SK-N-SH treated with all-trans-retinoic acid at 6 μM for 48 hours (cell line): Measurements from ENCODE around the gene LAMA5.

Source experiments
- ATAC-seq: fragments of 200-7000 bp; cut with Tn5 transposase; 3 replicates; pipeline ENCODE4 v1.9.1; 2020; ENCODE audit warnings: mild to moderate bottlenecking, moderate library complexity
- ARNTL ChIP-seq: fragments of 450-650 bp; formaldehyde crosslinking; IDR thresholded peaks from 2 replicates; pipeline ENCODE4 v1.5.0; 2020; ENCODE audit warnings: low read depth, mild to moderate bottlenecking, moderate library complexity, borderline replicate concordance
- BACH2 ChIP-seq: fragments of 250-450 bp; sonication (Bioruptor Pico); IDR thresholded peaks from 2 replicates; pipeline ENCODE4 v1.9.0; 2021; ENCODE audit warnings: mild to moderate bottlenecking, borderline replicate concordance
- CSDC2 ChIP-seq: fragments of 250-450 bp; sonication (Bioruptor Pico); IDR thresholded peaks from 2 replicates; pipeline ENCODE4 v1.5.0; 2020; ENCODE audit warnings: mild to moderate bottlenecking, moderate library complexity
- ESRRG ChIP-seq: fragments of 250-450 bp; sonication (Bioruptor Pico); IDR thresholded peaks from 2 replicates; pipeline ENCODE4 v1.6.1; 2021; ENCODE audit warnings: mild to moderate bottlenecking
- GLIS3 ChIP-seq: fragments of 250-450 bp; sonication (Bioruptor Pico); IDR thresholded peaks from 2 replicates; pipeline ENCODE4 v1.5.0; 2020; ENCODE audit warnings: mild to moderate bottlenecking, moderate library complexity
- ISL1 ChIP-seq: fragments of 250-450 bp; sonication (Bioruptor Pico); IDR thresholded peaks from 2 replicates; pipeline ENCODE4 v2.1.2; 2022; ENCODE audit warnings: mild to moderate bottlenecking, moderate library complexity
- OSR1 ChIP-seq: fragments of 250-450 bp; sonication (Bioruptor Pico); IDR thresholded peaks from 2 replicates; pipeline ENCODE4 v1.8.0; 2022; ENCODE audit warnings: moderate library complexity, mild to moderate bottlenecking, inconsistent platforms
- PPARA ChIP-seq: fragments of 250-450 bp; sonication (Bioruptor Pico); IDR thresholded peaks from 2 replicates; pipeline ENCODE4 v1.5.0; 2020; ENCODE audit warnings: mild to moderate bottlenecking, borderline replicate concordance
- SNAI2 ChIP-seq: fragments of 250-450 bp; sonication (Bioruptor Pico); IDR thresholded peaks from 2 replicates; pipeline ENCODE4 v1.5.0; 2020; ENCODE audit warnings: mild to moderate bottlenecking, moderate library complexity
- TCF4 ChIP-seq: fragments of 250-450 bp; sonication (Bioruptor Pico); IDR thresholded peaks from 2 replicates; pipeline ENCODE4 v1.8.0; 2021; ENCODE audit warnings: mild to moderate bottlenecking, moderate library complexity, borderline replicate concordance
- ZFP3 ChIP-seq: fragments of 250-450 bp; sonication (Bioruptor Pico); IDR thresholded peaks from 2 replicates; pipeline ENCODE4 v1.5.0; 2020; ENCODE audit warnings: mild to moderate bottlenecking, moderate library complexity
- ZNF565 ChIP-seq: fragments of 450-650 bp; formaldehyde crosslinking; conservative IDR thresholded peaks from 2 replicates; pipeline ENCODE4 v1.5.0; 2020; ENCODE audit warnings: low read depth, mild to moderate bottlenecking, moderate library complexity
- ZNF70 ChIP-seq: fragments of 450-650 bp; formaldehyde crosslinking; IDR thresholded peaks from 2 replicates; pipeline ENCODE4 v1.5.0; 2020; ENCODE audit warnings: mild to moderate bottlenecking, moderate library complexity
- ZNF8 ChIP-seq: fragments of 450-650 bp; formaldehyde crosslinking; IDR thresholded peaks from 2 replicates; pipeline ENCODE4 v1.5.0; 2020; ENCODE audit warnings: mild to moderate bottlenecking, moderate library complexity
- TF ChIP-seq, protein P1 (sequence below): fragments of 250-450 bp; sonication (Bioruptor Pico); IDR thresholded peaks from 2 replicates; pipeline ENCODE4 v1.5.0; 2020; ENCODE audit warnings: mild to moderate bottlenecking, moderate library complexity
- TF ChIP-seq, protein P2 (sequence below): fragments of 250-450 bp; sonication (Bioruptor Pico); IDR thresholded peaks from 2 replicates; pipeline ENCODE4 v1.8.0; 2021; ENCODE audit warnings: low read depth, mild to moderate bottlenecking, moderate library complexity, borderline replicate concordance
- TF ChIP-seq, protein P3 (sequence below): fragments of 250-450 bp; sonication (Bioruptor Pico); IDR thresholded peaks from 2 replicates; pipeline ENCODE4 v1.5.1; 2020; ENCODE audit warnings: low read depth, mild to moderate bottlenecking, moderate library complexity
- TF ChIP-seq, protein P4 (sequence below): fragments of 250-450 bp; sonication (Bioruptor Pico); IDR thresholded peaks from 2 replicates; pipeline ENCODE4 v1.8.0; 2020; ENCODE audit warnings: mild to moderate bottlenecking, moderate library complexity, borderline replicate concordance
- TF ChIP-seq, protein P5 (sequence below): fragments of 250-450 bp; sonication (Bioruptor Pico); IDR thresholded peaks from 2 replicates; pipeline ENCODE4 v1.5.1; 2021; ENCODE audit warnings: mild to moderate bottlenecking, moderate library complexity

The LAMA5 gene

DNA sequence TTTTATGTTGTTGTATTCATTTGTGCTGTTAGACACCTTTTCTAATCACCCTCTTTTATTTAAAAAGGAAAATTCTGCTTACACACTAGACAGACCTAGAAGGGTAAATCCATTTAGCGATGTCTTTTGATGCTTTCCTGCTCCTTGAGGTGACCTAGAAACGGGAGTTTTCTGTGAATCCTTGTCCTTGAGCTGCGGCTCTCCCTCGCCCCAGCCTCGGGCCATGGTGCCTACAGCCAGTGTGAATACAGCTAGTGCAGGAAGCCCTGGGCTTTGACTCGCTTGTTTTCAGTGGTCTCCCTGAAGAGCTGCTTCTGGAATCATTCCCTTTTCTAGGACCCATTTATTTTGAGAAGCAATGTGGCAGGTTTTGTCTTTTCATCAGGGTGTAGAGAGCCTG lies 82.0 kb downstream of the LAMA5 start:
- ATAC-seq: no peak
- no peak for TF ChIP-seq ZNF565 (CRISPR knock-in tag)
- TF ChIP-seq ISL1 (CRISPR knock-in tag): no peak
- no peak for TF ChIP-seq GLIS3 (CRISPR knock-in tag)
- TF ChIP-seq ZNF70 (CRISPR knock-in tag): no peak
- TF ChIP-seq PPARA (CRISPR knock-in tag): no peak
- TF ChIP-seq, protein P1, sequence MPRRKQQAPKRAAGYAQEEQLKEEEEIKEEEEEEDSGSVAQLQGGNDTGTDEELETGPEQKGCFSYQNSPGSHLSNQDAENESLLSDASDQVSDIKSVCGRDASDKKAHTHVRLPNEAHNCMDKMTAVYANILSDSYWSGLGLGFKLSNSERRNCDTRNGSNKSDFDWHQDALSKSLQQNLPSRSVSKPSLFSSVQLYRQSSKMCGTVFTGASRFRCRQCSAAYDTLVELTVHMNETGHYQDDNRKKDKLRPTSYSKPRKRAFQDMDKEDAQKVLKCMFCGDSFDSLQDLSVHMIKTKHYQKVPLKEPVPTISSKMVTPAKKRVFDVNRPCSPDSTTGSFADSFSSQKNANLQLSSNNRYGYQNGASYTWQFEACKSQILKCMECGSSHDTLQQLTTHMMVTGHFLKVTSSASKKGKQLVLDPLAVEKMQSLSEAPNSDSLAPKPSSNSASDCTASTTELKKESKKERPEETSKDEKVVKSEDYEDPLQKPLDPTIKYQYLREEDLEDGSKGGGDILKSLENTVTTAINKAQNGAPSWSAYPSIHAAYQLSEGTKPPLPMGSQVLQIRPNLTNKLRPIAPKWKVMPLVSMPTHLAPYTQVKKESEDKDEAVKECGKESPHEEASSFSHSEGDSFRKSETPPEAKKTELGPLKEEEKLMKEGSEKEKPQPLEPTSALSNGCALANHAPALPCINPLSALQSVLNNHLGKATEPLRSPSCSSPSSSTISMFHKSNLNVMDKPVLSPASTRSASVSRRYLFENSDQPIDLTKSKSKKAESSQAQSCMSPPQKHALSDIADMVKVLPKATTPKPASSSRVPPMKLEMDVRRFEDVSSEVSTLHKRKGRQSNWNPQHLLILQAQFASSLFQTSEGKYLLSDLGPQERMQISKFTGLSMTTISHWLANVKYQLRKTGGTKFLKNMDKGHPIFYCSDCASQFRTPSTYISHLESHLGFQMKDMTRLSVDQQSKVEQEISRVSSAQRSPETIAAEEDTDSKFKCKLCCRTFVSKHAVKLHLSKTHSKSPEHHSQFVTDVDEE (CRISPR knock-in tag): no peak
- TF ChIP-seq CSDC2 (CRISPR knock-in tag): no peak
- TF ChIP-seq, protein P2, sequence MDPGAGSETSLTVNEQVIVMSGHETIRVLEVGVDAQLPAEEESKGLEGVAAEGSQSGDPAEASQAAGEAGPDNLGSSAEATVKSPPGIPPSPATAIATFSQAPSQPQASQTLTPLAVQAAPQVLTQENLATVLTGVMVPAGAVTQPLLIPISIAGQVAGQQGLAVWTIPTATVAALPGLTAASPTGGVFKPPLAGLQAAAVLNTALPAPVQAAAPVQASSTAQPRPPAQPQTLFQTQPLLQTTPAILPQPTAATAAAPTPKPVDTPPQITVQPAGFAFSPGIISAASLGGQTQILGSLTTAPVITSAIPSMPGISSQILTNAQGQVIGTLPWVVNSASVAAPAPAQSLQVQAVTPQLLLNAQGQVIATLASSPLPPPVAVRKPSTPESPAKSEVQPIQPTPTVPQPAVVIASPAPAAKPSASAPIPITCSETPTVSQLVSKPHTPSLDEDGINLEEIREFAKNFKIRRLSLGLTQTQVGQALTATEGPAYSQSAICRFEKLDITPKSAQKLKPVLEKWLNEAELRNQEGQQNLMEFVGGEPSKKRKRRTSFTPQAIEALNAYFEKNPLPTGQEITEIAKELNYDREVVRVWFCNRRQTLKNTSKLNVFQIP (CRISPR knock-in tag): no peak
- TF ChIP-seq ZNF8 (CRISPR knock-in tag): no peak
- TF ChIP-seq, protein P3, sequence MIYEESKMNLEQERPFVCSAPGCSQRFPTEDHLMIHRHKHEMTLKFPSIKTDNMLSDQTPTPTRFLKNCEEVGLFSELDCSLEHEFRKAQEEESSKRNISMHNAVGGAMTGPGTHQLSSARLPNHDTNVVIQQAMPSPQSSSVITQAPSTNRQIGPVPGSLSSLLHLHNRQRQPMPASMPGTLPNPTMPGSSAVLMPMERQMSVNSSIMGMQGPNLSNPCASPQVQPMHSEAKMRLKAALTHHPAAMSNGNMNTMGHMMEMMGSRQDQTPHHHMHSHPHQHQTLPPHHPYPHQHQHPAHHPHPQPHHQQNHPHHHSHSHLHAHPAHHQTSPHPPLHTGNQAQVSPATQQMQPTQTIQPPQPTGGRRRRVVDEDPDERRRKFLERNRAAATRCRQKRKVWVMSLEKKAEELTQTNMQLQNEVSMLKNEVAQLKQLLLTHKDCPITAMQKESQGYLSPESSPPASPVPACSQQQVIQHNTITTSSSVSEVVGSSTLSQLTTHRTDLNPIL (CRISPR knock-in tag): no peak
- no peak for TF ChIP-seq TCF4 (CRISPR knock-in tag)
- no peak for TF ChIP-seq ARNTL (CRISPR knock-in tag)
- TF ChIP-seq OSR1: no peak
- TF ChIP-seq ZFP3: no peak
- TF ChIP-seq, protein P4, sequence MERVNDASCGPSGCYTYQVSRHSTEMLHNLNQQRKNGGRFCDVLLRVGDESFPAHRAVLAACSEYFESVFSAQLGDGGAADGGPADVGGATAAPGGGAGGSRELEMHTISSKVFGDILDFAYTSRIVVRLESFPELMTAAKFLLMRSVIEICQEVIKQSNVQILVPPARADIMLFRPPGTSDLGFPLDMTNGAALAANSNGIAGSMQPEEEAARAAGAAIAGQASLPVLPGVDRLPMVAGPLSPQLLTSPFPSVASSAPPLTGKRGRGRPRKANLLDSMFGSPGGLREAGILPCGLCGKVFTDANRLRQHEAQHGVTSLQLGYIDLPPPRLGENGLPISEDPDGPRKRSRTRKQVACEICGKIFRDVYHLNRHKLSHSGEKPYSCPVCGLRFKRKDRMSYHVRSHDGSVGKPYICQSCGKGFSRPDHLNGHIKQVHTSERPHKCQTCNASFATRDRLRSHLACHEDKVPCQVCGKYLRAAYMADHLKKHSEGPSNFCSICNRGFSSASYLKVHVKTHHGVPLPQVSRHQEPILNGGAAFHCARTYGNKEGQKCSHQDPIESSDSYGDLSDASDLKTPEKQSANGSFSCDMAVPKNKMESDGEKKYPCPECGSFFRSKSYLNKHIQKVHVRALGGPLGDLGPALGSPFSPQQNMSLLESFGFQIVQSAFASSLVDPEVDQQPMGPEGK (CRISPR knock-in tag): no peak
- no peak for TF ChIP-seq SNAI2 (CRISPR knock-in tag)
- no peak for TF ChIP-seq ESRRG (CRISPR knock-in tag)
- TF ChIP-seq, protein P5, sequence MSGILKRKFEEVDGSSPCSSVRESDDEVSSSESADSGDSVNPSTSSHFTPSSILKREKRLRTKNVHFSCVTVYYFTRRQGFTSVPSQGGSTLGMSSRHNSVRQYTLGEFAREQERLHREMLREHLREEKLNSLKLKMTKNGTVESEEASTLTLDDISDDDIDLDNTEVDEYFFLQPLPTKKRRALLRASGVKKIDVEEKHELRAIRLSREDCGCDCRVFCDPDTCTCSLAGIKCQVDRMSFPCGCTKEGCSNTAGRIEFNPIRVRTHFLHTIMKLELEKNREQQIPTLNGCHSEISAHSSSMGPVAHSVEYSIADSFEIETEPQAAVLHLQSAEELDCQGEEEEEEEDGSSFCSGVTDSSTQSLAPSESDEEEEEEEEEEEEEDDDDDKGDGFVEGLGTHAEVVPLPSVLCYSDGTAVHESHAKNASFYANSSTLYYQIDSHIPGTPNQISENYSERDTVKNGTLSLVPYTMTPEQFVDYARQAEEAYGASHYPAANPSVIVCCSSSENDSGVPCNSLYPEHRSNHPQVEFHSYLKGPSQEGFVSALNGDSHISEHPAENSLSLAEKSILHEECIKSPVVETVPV: no peak
- TF ChIP-seq BACH2 (CRISPR knock-in tag): no peak

DNA sequence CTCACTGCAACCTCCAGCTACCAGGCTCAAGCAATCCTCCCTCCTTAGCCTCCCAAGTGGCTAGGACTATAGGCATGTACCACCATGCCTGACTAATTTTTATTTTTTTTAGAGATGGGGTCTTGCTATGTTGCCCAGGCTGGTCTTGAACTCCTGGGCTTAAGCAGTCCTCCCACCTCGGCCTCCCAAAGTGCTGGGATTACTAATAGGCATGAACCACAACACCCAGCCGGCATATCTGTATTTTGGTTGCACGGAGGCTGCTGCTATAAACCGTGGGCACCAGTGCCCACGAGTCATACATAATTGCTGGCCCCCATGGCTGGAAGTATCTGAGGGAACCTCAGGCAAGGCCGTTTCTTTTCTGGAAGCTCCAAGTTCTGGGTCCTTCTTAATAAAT lies 82.7 kb downstream of the LAMA5 start:
- no peak for ATAC-seq
- TF ChIP-seq ZFP3 (no peak), ZNF8 (CRISPR knock-in tag) (no peak), ZNF70 (CRISPR knock-in tag) (no peak), ISL1 (CRISPR knock-in tag) (no peak), SNAI2 (CRISPR knock-in tag) (no peak)
- TF ChIP-seq, protein P2 (CRISPR knock-in tag): no peak
- TF ChIP-seq, protein P5: no peak
